ENCODE data around the gene SLC6A1.

DNA sequence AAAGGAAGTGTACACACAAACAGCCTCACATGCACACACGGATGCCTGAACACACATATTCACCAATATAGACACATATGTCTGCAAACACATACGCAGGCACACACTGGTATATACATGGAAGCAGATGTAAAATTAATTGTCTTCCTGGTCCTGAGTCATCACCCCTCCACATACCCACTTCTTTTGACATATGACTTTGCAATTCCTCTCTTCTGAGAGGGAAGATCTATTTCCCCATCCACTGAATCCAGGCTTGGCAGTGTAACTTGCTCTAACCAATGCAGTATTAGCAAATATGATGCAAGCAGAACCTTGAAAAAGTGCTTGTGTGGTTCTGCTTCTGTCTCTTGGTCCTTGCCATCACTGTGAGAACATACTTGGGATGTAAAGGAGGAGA is 84.9 kb downstream of the SLC6A1 start:
- TF ChIP-seq, protein P1, sequence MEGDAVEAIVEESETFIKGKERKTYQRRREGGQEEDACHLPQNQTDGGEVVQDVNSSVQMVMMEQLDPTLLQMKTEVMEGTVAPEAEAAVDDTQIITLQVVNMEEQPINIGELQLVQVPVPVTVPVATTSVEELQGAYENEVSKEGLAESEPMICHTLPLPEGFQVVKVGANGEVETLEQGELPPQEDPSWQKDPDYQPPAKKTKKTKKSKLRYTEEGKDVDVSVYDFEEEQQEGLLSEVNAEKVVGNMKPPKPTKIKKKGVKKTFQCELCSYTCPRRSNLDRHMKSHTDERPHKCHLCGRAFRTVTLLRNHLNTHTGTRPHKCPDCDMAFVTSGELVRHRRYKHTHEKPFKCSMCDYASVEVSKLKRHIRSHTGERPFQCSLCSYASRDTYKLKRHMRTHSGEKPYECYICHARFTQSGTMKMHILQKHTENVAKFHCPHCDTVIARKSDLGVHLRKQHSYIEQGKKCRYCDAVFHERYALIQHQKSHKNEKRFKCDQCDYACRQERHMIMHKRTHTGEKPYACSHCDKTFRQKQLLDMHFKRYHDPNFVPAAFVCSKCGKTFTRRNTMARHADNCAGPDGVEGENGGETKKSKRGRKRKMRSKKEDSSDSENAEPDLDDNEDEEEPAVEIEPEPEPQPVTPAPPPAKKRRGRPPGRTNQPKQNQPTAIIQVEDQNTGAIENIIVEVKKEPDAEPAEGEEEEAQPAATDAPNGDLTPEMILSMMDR (IDR thresholded peaks at IDR 0.05; ENCODE audit: low read depth, low read length) = no peak
- TF ChIP-seq EZH2phosphoT487 (IDR thresholded peaks at IDR 0.05; ENCODE audit: low read depth) = no peak

Measured in OCI-LY3 (cell line).